MM.1S (cell line): ENCODE data around the gene C1QTNF7.

Experiments
- DNase-seq: peaks from one replicate; pipeline ENCODE4 v3.0.0-alpha.2; 2015
- H2AFZ ChIP-seq: fragments of 300-600 bp; sonication (generic); 2 replicates; pipeline ENCODE4 v1.6.0; 2016; ENCODE audit warnings: antibody characterized with exemption, low read length
- H3F3A ChIP-seq: fragments of 300-600 bp; sonication (generic); 2 replicates; pipeline ENCODE4 v1.6.1; 2016; ENCODE audit warnings: mild to moderate bottlenecking, antibody characterized with exemption, low read length, moderate library complexity, mixed read lengths; ENCODE audit not compliant: insufficient read depth
- H3K27ac ChIP-seq: fragments of 300-600 bp; sonication (generic); 2 replicates; pipeline ENCODE4 v1.5.1; 2016; ENCODE audit warnings: mild to moderate bottlenecking, low read length
- H3K27me3 ChIP-seq: fragments of 300-600 bp; sonication (generic); replicated peaks from 2 replicates; pipeline ENCODE4 v1.6.0; 2016; ENCODE audit warnings: low read length; ENCODE audit not compliant: insufficient read depth
- H3K36me3 ChIP-seq: fragments of 300-600 bp; sonication (generic); replicated peaks from 2 replicates; pipeline ENCODE4 v1.6.1; 2016; ENCODE audit warnings: mild to moderate bottlenecking, low read length, mixed read lengths; ENCODE audit not compliant: insufficient read depth
- H3K4me1 ChIP-seq: fragments of 300-600 bp; sonication (generic); 2 replicates; pipeline ENCODE4 v1.6.1; 2016; ENCODE audit warnings: low read length, mixed read lengths
- H3K4me2 ChIP-seq: fragments of 300-600 bp; sonication (generic); 2 replicates; pipeline ENCODE4 v1.6.0; 2016; ENCODE audit warnings: low read depth, low read length
- H3K4me3 ChIP-seq: fragments of 300-600 bp; sonication (generic); 2 replicates; pipeline ENCODE4 v1.5.1; 2016; ENCODE audit warnings: low read length, mixed read lengths
- H3K79me2 ChIP-seq: fragments of 300-600 bp; sonication (generic); 2 replicates; pipeline ENCODE4 v1.6.1; 2016; ENCODE audit warnings: mixed run types, low read length, mixed read lengths
- H3K9ac ChIP-seq: fragments of 300-600 bp; sonication (generic); 2 replicates; pipeline ENCODE4 v1.6.1; 2016; ENCODE audit warnings: low read length, mixed read lengths
- H3K9me2 ChIP-seq: fragments of 300-600 bp; sonication (generic); replicated peaks from 2 replicates; pipeline ENCODE4 v1.6.1; 2016; ENCODE audit warnings: mild to moderate bottlenecking, low read length, mixed read lengths; ENCODE audit not compliant: insufficient read depth
- H3K9me3 ChIP-seq: fragments of 300-600 bp; sonication (generic); replicated peaks from 2 replicates; pipeline ENCODE4 v1.6.1; 2016; ENCODE audit warnings: mild to moderate bottlenecking, low read length, mixed read lengths; ENCODE audit not compliant: insufficient read depth
- H4K20me1 ChIP-seq: fragments of 300-600 bp; sonication (generic); 2 replicates; pipeline ENCODE4 v1.6.1; 2016; ENCODE audit warnings: mild to moderate bottlenecking, low read length, moderate library complexity, mixed read lengths; ENCODE audit not compliant: insufficient read depth
- CTCF ChIP-seq: fragments of 300-600 bp; sonication (generic); IDR thresholded peaks from 2 replicates; pipeline ENCODE4 v1.5.1; 2016; ENCODE audit warnings: antibody characterized with exemption, low read length, mixed read lengths
- EZH2 ChIP-seq: fragments of 300-600 bp; sonication (generic); optimal IDR thresholded peaks from 2 replicates; pipeline ENCODE3; 2017; ENCODE audit warnings: low read depth, mild to moderate bottlenecking, antibody characterized with exemption, low read length, mixed read lengths
- EZH2phosphoT487 ChIP-seq: fragments of 300-600 bp; sonication (generic); IDR thresholded peaks from 2 replicates; pipeline ENCODE4 v1.6.1; 2018; ENCODE audit warnings: antibody characterized with exemption, low read length

The C1QTNF7 gene

GRCh38 chr4:15423285-15423711, 4.5 kb upstream of the C1QTNF7 start:
- H3K4me2 ChIP-seq: no peak overlapping the region
- H3K79me2 ChIP-seq: no peaks in the 10 kb centered on the region
- TF ChIP-seq EZH2 (no peak), CTCF (no peak), EZH2phosphoT487 (no peak)
- no peaks in the 10 kb centered on the region for H3K27me3 ChIP-seq
- no peak overlapping the region for H2AFZ ChIP-seq
- H3K4me1 ChIP-seq: no peaks in the 10 kb centered on the region
- no peak overlapping the region for H3K9ac ChIP-seq
- no peak overlapping the region for H3K4me3 ChIP-seq
- no peaks in the 10 kb centered on the region for H3K36me3 ChIP-seq
- no peaks in the 10 kb centered on the region for H3K9me2 ChIP-seq
- no peaks in the 10 kb centered on the region for H3F3A ChIP-seq
- H3K27ac ChIP-seq: no peak overlapping the region
- no peak for DNase-seq
- no peaks in the 10 kb centered on the region for H3K9me3 ChIP-seq
- no peaks in the 10 kb centered on the region for H4K20me1 ChIP-seq

GRCh38 chr4:15425520-15425919, 2.3 kb upstream of the C1QTNF7 start:
- H3K9me2 ChIP-seq: no peaks in the 10 kb centered on the region
- H3K36me3 ChIP-seq: no peaks in the 10 kb centered on the region
- H4K20me1 ChIP-seq: no peaks in the 10 kb centered on the region
- H3K4me3 ChIP-seq: no peak overlapping the region
- no peak for TF ChIP-seq EZH2phosphoT487
- no peak for TF ChIP-seq EZH2
- TF ChIP-seq CTCF: no peak
- no peak overlapping the region for H2AFZ ChIP-seq
- H3K9ac ChIP-seq: no peak overlapping the region
- no peak for DNase-seq
- H3K4me1 ChIP-seq: no peaks in the 10 kb centered on the region
- no peaks in the 10 kb centered on the region for H3K27me3 ChIP-seq
- H3F3A ChIP-seq: no peaks in the 10 kb centered on the region
- no peak overlapping the region for H3K27ac ChIP-seq
- H3K79me2 ChIP-seq: no peaks in the 10 kb centered on the region
- H3K4me2 ChIP-seq: no peak overlapping the region
- H3K9me3 ChIP-seq: no peaks in the 10 kb centered on the region

- H3K4me2 ChIP-seq: no peak overlapping the region
- H3K9me3 ChIP-seq: no peaks in the 10 kb centered on the region
- no peak overlapping the region for H3K27ac ChIP-seq
- TF ChIP-seq CTCF (no peak), EZH2 (no peak), EZH2phosphoT487 (no peak)
- H2AFZ ChIP-seq: no peak overlapping the region
- no peaks in the 10 kb centered on the region for H3F3A ChIP-seq
- no peaks in the 10 kb centered on the region for H3K27me3 ChIP-seq
- H4K20me1 ChIP-seq: no peaks in the 10 kb centered on the region
- H3K79me2 ChIP-seq: no peaks in the 10 kb centered on the region
- no peaks in the 10 kb centered on the region for H3K4me1 ChIP-seq
- H3K36me3 ChIP-seq: no peaks in the 10 kb centered on the region
- no peaks in the 10 kb centered on the region for H3K9me2 ChIP-seq
- no peak overlapping the region for H3K4me3 ChIP-seq
- DNase-seq: no peak
- no peak overlapping the region for H3K9ac ChIP-seq
These were observed 672 bp upstream of the C1QTNF7 start for GRCh38 chr4:15427161-15427560.

- no peaks in the 10 kb centered on the region for H4K20me1 ChIP-seq
- no peak overlapping the region for H2AFZ ChIP-seq
- H3F3A ChIP-seq: no peaks in the 10 kb centered on the region
- no peak overlapping the region for H3K27ac ChIP-seq
- no peak for TF ChIP-seq EZH2phosphoT487
- no peak for TF ChIP-seq CTCF
- no peak for TF ChIP-seq EZH2
- H3K36me3 ChIP-seq: no peaks in the 10 kb centered on the region
- H3K79me2 ChIP-seq: no peaks in the 10 kb centered on the region
- H3K27me3 ChIP-seq: no peaks in the 10 kb centered on the region
- H3K4me3 ChIP-seq: no peak overlapping the region
- no peak overlapping the region for H3K4me2 ChIP-seq
- H3K9me2 ChIP-seq: no peaks in the 10 kb centered on the region
- DNase-seq: no peak
- H3K9ac ChIP-seq: no peak overlapping the region
- no peaks in the 10 kb centered on the region for H3K9me3 ChIP-seq
- H3K4me1 ChIP-seq: no peaks in the 10 kb centered on the region
These were observed 778 bp downstream of the C1QTNF7 start for GRCh38 chr4:15428611-15429010.
